ENCODE measurements around the gene BICRA. TPM values are rescaled to one million over a fixed set of nuclear protein-coding genes. Genes with fewer than 3 reads are reported as not detected.
"Not testable (repeated sequence)": the region's sequence is repeated elsewhere in the genome, so short reads cannot be mapped to it uniquely, and the experiment has no call there.

Gene BICRA
- total and polyA plus RNA-seq, 4 donors, result 0.88 to 17.9 (median 12.3) TPM

GRCh38 chr19:47661161-47661560 is 52.2 kb downstream of the BICRA start:
- ATAC-seq (ENCODE audit: low FRiP score) (no peak), DNase-seq (peak in 1 of 2 donors; percentile 65)
- Histone ChIP-seq H3K9me3 (ENCODE audit: control insufficient read depth, low read length) (no peaks in the 10 kb centered on the region), H3K4me3 (ENCODE audit: low read length in 2 of 2) (no peak overlapping the region), H3K27me3 (ENCODE audit: control insufficient read depth in 1 of 2, insufficient read depth in 2 of 2, low read length in 1 of 2) (no peaks in the 10 kb centered on the region), H3K4me1 (ENCODE audit: control insufficient read depth in 1 of 2, insufficient read depth in 2 of 2, low read length in 2 of 2) (no peaks in the 10 kb centered on the region), H3K36me3 (ENCODE audit: control insufficient read depth in 1 of 2, insufficient read depth in 2 of 2, low read length in 1 of 2) (no peaks in the 10 kb centered on the region), H3K27ac (ENCODE audit: low read depth in 1 of 2, low read length in 2 of 2) (peak overlapping the region in 1 of 2 donors; percentile 11)
- intact Hi-C loops (cut with DNase I), result loop anchor here in 1 of 2 donors (10.0 kb wide), 1 partner anchor 46 kb away; no protein-coding TSS in a partner anchor
- WGBS, 2 donors, result 80 to 82% methylated on average over 13 to 16 of the region's 16 CpGs

- no peaks in the 10 kb centered on the region for H3K9me3 ChIP-seq (ENCODE audit: control insufficient read depth, low read length)
- no peaks in the 10 kb centered on the region for H3K36me3 ChIP-seq (ENCODE audit: control insufficient read depth in 1 of 2, insufficient read depth in 2 of 2, low read length in 1 of 2)
- intact Hi-C loops (cut with DNase I), result loop anchor here in 1 of 2 donors (10.0 kb wide), 1 partner anchor 47 kb away; no protein-coding TSS in a partner anchor
- ATAC-seq (ENCODE audit: low FRiP score) (no peak), DNase-seq (no peak)
- H3K4me1 ChIP-seq (ENCODE audit: control insufficient read depth in 1 of 2, insufficient read depth in 2 of 2, low read length in 2 of 2), result no peaks in the 10 kb centered on the region
- no peaks in the 10 kb centered on the region for H3K27me3 ChIP-seq (ENCODE audit: control insufficient read depth in 1 of 2, insufficient read depth in 2 of 2, low read length in 1 of 2)
- WGBS, 2 donors, result 94 to 96% methylated on average over 4 of the region's 4 CpGs
- no peak overlapping the region for H3K4me3 ChIP-seq (ENCODE audit: low read length in 2 of 2)
- H3K27ac ChIP-seq (ENCODE audit: low read depth in 1 of 2, low read length in 2 of 2), result no peak overlapping the region
Observed at GRCh38 chr19:47661611-47662010, 52.7 kb downstream of the BICRA start.

- Histone ChIP-seq H3K36me3 (ENCODE audit: control insufficient read depth in 1 of 2, insufficient read depth in 2 of 2, low read length in 1 of 2) (no peaks in the 10 kb centered on the region), H3K4me3 (ENCODE audit: low read length in 2 of 2) (no peak overlapping the region), H3K27ac (ENCODE audit: low read depth in 1 of 2, low read length in 2 of 2) (peak overlapping the region; percentile 60 to 76), H3K9me3 (ENCODE audit: control insufficient read depth, low read length) (no peaks in the 10 kb centered on the region), H3K27me3 (ENCODE audit: control insufficient read depth in 1 of 2, insufficient read depth in 2 of 2, low read length in 1 of 2) (no peaks in the 10 kb centered on the region), H3K4me1 (ENCODE audit: control insufficient read depth in 1 of 2, insufficient read depth in 2 of 2, low read length in 2 of 2) (no peaks in the 10 kb centered on the region)
- WGBS, 2 donors, result 62 to 71% methylated on average over 3 of the region's 3 CpGs
- ATAC-seq (ENCODE audit: low FRiP score), result peak; percentile 55
- intact Hi-C loops (cut with DNase I), result loop anchor here in 1 of 2 donors (10.0 kb wide), 1 partner anchor 49 kb away; no protein-coding TSS in a partner anchor
- no peak for DNase-seq
Observed at GRCh38 chr19:47663435-47663910, 54.5 kb downstream of the BICRA start.

GRCh38 chr19:47663911-47664771 is 55.2 kb downstream of the BICRA start:
- Histone ChIP-seq H3K27ac (ENCODE audit: low read depth in 1 of 2, low read length in 2 of 2) (peak overlapping the region; percentile 64 to 76), H3K9me3 (ENCODE audit: control insufficient read depth, low read length) (no peaks in the 10 kb centered on the region), H3K4me1 (ENCODE audit: control insufficient read depth in 1 of 2, insufficient read depth in 2 of 2, low read length in 2 of 2) (no peaks in the 10 kb centered on the region), H3K4me3 (ENCODE audit: low read length in 2 of 2) (no peak overlapping the region), H3K36me3 (ENCODE audit: control insufficient read depth in 1 of 2, insufficient read depth in 2 of 2, low read length in 1 of 2) (no peaks in the 10 kb centered on the region), H3K27me3 (ENCODE audit: control insufficient read depth in 1 of 2, insufficient read depth in 2 of 2, low read length in 1 of 2) (no peaks in the 10 kb centered on the region)
- intact Hi-C loops (cut with DNase I), result loop anchor here in 1 of 2 donors (10.0 kb wide), 1 partner anchor 49 kb away; no protein-coding TSS in a partner anchor
- DNase-seq (peak in 1 of 2 donors; percentile 86), ATAC-seq (ENCODE audit: low FRiP score) (peak; percentile 90)
- 55 to 58% methylated on average over 24 of the region's 24 CpGs for WGBS, 2 donors

GRCh38 chr19:47668556-47668955 is 59.6 kb downstream of the BICRA start:
- 79 to 82% methylated on average over 13 of the region's 13 CpGs for WGBS, 2 donors
- not testable (repeated sequence) for H3K4me3 ChIP-seq (ENCODE audit: low read length in 2 of 2); H3K27ac ChIP-seq (ENCODE audit: low read depth in 1 of 2, low read length in 2 of 2); H3K27me3 ChIP-seq (ENCODE audit: control insufficient read depth in 1 of 2, insufficient read depth in 2 of 2, low read length in 1 of 2); H3K9me3 ChIP-seq (ENCODE audit: control insufficient read depth, low read length); DNase-seq; H3K36me3 ChIP-seq (ENCODE audit: control insufficient read depth in 1 of 2, insufficient read depth in 2 of 2, low read length in 1 of 2); ATAC-seq (ENCODE audit: low FRiP score); H3K4me1 ChIP-seq (ENCODE audit: control insufficient read depth in 1 of 2, insufficient read depth in 2 of 2, low read length in 2 of 2)
- intact Hi-C loops (cut with DNase I), result loop anchor here in 1 of 2 donors (10.0 kb wide), 1 partner anchor 54 kb away; no protein-coding TSS in a partner anchor

- no peak for DNase-seq
- no peaks in the 10 kb centered on the region for H3K27me3 ChIP-seq (ENCODE audit: control insufficient read depth in 1 of 2, insufficient read depth in 2 of 2, low read length in 1 of 2)
- no peak for ATAC-seq (ENCODE audit: low FRiP score)
- H3K9me3 ChIP-seq (ENCODE audit: control insufficient read depth, low read length), result no peaks in the 10 kb centered on the region
- 97 to 99% methylated on average over 8 of the region's 8 CpGs for WGBS, 2 donors
- no peaks in the 10 kb centered on the region for H3K36me3 ChIP-seq (ENCODE audit: control insufficient read depth in 1 of 2, insufficient read depth in 2 of 2, low read length in 1 of 2)
- H3K4me3 ChIP-seq (ENCODE audit: low read length in 2 of 2), result no peak overlapping the region
- no peaks in the 10 kb centered on the region for H3K4me1 ChIP-seq (ENCODE audit: control insufficient read depth in 1 of 2, insufficient read depth in 2 of 2, low read length in 2 of 2)
- intact Hi-C loops (cut with DNase I), result no loop called here
- H3K27ac ChIP-seq (ENCODE audit: low read depth in 1 of 2, low read length in 2 of 2), result no peak overlapping the region
Observed at GRCh38 chr19:47670736-47671135, 61.8 kb downstream of the BICRA start.

GRCh38 chr19:47671499-47671898 is 62.6 kb downstream of the BICRA start:
- DNase-seq (no peak), ATAC-seq (ENCODE audit: low FRiP score) (no peak)
- 96 to 98% methylated on average over 2 of the region's 2 CpGs for WGBS, 2 donors
- H3K27ac ChIP-seq (ENCODE audit: low read depth in 1 of 2, low read length in 2 of 2), result no peak overlapping the region
- intact Hi-C loops (cut with DNase I), result no loop called here
- H3K4me3 ChIP-seq (ENCODE audit: low read length in 2 of 2), result no peak overlapping the region
- no peaks in the 10 kb centered on the region for H3K4me1 ChIP-seq (ENCODE audit: control insufficient read depth in 1 of 2, insufficient read depth in 2 of 2, low read length in 2 of 2)
- H3K27me3 ChIP-seq (ENCODE audit: control insufficient read depth in 1 of 2, insufficient read depth in 2 of 2, low read length in 1 of 2), result no peaks in the 10 kb centered on the region
- no peaks in the 10 kb centered on the region for H3K9me3 ChIP-seq (ENCODE audit: control insufficient read depth, low read length)
- H3K36me3 ChIP-seq (ENCODE audit: control insufficient read depth in 1 of 2, insufficient read depth in 2 of 2, low read length in 1 of 2), result no peaks in the 10 kb centered on the region

- Histone ChIP-seq H3K36me3 (ENCODE audit: control insufficient read depth in 1 of 2, insufficient read depth in 2 of 2, low read length in 1 of 2) (no peaks in the 10 kb centered on the region), H3K4me1 (ENCODE audit: control insufficient read depth in 1 of 2, insufficient read depth in 2 of 2, low read length in 2 of 2) (no peaks in the 10 kb centered on the region), H3K9me3 (ENCODE audit: control insufficient read depth, low read length) (no peaks in the 10 kb centered on the region), H3K27me3 (ENCODE audit: control insufficient read depth in 1 of 2, insufficient read depth in 2 of 2, low read length in 1 of 2) (no peaks in the 10 kb centered on the region), H3K4me3 (ENCODE audit: low read length in 2 of 2) (no peak overlapping the region), H3K27ac (ENCODE audit: low read depth in 1 of 2, low read length in 2 of 2) (no peak overlapping the region)
- ATAC-seq (ENCODE audit: low FRiP score) (no peak), DNase-seq (no peak)
- intact Hi-C loops (cut with DNase I), result no loop called here
- WGBS, 2 donors, result 93 to 97% methylated on average over 7 of the region's 7 CpGs
Observed at GRCh38 chr19:47673426-47673825, 64.5 kb downstream of the BICRA start.
